Measurements from ENCODE around the gene TUG1.

Gene TUG1

DNA sequence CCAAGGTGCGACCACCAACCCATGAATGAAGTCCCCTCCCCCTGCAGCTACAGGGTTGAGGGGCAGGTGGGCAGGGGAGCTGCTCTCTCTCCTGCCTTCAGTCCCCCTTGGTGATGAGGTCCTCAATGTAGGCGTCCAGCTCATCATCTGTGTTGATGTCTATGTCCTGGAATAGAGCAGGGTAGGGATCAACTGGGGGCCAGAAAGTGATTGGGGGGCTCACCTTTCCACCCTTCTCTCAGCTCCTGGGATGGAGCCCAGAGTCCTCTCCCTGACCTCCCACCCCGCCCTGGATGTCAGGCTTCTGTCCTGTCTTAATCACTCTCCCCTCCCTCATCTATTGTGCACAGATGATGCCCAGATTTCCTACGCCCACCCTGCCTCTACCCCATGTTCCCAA, 42.4 kb upstream of the TUG1 start:
- TF ChIP-seq, protein P1, sequence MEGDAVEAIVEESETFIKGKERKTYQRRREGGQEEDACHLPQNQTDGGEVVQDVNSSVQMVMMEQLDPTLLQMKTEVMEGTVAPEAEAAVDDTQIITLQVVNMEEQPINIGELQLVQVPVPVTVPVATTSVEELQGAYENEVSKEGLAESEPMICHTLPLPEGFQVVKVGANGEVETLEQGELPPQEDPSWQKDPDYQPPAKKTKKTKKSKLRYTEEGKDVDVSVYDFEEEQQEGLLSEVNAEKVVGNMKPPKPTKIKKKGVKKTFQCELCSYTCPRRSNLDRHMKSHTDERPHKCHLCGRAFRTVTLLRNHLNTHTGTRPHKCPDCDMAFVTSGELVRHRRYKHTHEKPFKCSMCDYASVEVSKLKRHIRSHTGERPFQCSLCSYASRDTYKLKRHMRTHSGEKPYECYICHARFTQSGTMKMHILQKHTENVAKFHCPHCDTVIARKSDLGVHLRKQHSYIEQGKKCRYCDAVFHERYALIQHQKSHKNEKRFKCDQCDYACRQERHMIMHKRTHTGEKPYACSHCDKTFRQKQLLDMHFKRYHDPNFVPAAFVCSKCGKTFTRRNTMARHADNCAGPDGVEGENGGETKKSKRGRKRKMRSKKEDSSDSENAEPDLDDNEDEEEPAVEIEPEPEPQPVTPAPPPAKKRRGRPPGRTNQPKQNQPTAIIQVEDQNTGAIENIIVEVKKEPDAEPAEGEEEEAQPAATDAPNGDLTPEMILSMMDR (IDR thresholded peaks at IDR 0.05; ENCODE audit: extremely low read depth, missing control alignments), result no peak
- DNase-seq (ENCODE audit: low spot score), result no peak

DNA sequence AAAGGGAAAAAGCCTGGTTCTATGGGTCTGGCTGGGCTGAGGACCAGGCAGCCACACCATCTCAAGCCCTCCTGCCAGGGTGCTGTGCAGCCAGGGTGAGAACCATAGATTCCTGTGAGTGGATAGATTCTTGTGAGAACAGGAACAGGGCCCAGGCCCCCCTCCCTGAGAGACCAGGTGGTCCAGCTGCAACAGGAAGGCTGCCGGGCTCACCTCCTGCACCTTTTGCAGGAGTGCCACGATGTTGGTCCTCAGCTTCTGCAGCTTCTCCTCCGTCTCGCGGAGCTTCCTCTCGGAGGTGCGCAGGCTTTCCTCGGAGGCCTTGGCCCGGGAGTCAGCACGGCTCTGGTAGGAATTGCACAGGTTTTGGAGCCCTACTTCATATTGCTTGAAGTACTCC, 41.3 kb upstream of the TUG1 start:
- DNase-seq (ENCODE audit: low spot score), result no peak
- TF ChIP-seq, protein P1 (IDR thresholded peaks at IDR 0.05; ENCODE audit: extremely low read depth, missing control alignments), result no peak

GRCh38 chr22:30928401-30928800, 40.7 kb upstream of the TUG1 start:
- no peak for DNase-seq (ENCODE audit: low spot score)
- TF ChIP-seq, protein P1 (IDR thresholded peaks at IDR 0.05; ENCODE audit: extremely low read depth, missing control alignments), result no peak

DNA sequence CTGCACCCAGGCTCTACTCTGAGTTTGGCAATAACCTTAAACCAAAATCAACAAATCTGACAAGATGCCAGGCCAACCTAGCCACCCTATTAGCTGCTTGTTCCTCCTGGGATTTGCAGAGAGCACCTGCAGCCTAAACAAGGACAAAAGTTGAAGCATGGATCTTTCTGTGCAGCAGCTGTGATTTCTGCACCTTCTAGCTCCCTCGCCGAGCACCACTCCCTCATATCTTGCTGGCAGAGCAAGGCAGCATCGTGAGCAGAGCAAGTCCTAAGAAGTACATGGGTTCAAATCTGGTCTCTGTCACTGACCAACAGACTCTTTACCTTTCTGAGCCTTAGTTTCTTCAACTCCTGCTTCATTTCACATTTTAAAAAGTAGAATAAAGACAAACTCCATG, 38.8 kb upstream of the TUG1 start:
- DNase-seq (ENCODE audit: low spot score), result no peak
- TF ChIP-seq, protein P1 (IDR thresholded peaks at IDR 0.05; ENCODE audit: extremely low read depth, missing control alignments), result no peak

DNA sequence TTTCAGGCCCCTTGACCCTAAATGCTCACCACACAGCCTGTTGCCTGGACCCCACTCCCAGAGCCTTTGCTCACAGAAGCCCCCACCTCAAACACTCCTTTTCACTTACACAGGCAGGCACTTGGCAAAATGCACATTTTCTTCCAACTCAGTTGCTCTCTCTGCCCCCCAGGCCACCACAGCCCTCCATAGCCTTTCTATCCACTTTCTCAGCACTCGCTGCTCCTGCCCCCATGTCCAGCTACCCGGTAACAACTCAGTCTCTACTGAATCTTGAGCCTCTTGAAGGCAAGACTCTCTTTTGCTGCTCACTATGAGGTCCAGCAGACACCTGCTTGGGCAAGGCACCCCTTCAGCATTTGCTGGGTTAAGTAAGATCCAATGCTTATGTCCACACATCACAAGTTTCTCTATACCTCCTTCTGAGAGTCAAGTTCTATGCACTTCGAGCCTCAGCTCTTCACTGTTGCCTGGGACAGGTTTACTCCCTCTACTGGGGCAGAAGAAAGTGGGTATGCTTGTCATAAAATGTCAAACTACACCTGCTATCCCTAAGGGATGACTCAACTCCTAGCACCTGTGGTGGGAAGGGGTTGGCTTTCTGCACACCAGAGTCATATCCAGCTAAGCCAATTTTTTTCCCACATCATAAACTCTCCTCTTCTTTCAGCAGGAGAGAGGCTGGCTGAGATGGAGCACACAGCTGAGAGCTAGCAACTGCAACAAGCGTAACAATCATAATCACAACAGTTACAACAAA, 37.3 kb upstream of the TUG1 start:
- TF ChIP-seq, protein P1 (IDR thresholded peaks at IDR 0.05; ENCODE audit: extremely low read depth, missing control alignments), result no peak
- no peak for DNase-seq (ENCODE audit: low spot score)

DNA sequence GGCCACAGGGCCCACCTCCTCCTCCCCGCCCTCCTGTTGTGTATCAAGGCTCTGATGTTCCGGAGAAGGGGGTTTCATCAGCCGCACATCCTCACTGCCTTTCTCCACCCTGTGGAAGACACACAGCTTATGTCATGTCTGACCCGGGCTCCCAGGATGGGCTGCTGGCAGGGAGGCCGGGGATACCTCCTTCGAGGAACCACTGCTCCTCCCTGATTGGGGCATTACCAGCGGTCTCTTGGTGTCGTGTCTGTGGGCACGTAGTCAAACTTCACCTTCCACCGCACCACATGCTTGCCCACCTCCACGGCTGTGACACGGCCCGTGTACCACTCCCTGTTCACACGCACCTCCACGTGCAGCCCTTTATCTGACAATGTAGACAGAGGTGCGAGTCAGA, 36.4 kb upstream of the TUG1 start:
- no peak for DNase-seq (ENCODE audit: low spot score)
- TF ChIP-seq, protein P1 (IDR thresholded peaks at IDR 0.05; ENCODE audit: extremely low read depth, missing control alignments), result no peak

DNA sequence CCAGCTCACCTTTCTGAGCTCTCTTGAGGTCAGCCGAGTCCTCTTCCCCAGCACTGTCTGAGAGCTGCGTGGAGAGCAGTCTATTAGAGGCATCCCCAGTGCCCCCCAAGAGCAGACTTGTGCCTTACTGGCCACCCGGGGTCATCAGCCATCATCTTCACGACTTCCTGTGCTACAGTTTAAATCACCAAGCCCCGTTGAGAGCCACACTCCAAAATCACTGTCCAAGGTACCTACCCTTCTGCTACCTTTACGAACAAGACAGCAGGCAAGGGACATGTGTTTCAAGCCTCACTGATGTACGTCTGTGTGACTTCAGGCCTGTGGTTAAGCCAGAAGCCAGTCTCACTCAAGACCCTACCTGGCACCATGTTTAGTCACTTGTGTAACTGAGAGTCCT, 35.6 kb upstream of the TUG1 start:
- DNase-seq (ENCODE audit: low spot score), result no peak
- TF ChIP-seq, protein P1 (IDR thresholded peaks at IDR 0.05; ENCODE audit: extremely low read depth, missing control alignments), result no peak
